Activated CD8-positive, alpha-beta T cell treated with anti-CD3 and anti-CD28 coated beads for 36 hours (primary cell): ENCODE measurements around the gene IL12RB1. TPM values are rescaled to one million over a fixed set of nuclear protein-coding genes. Genes with fewer than 3 reads are reported as not detected.

ENCODE experiments used
- ATAC-seq: fragments of 200-7000 bp; cut with Tn5 transposase; one replicate; pipeline ENCODE4 v1.10.0; 2021; ENCODE audit warnings: mild to moderate bottlenecking, moderate library complexity
- CTCF ChIA-PET: fragments of 350-600 bp; sonication (Branson Sonifier 250); formaldehyde crosslinking; loops from one replicate; lab custom pipeline; 2021; ENCODE audit warnings: antibody characterized with exemption; lab: Charles Lee
- POLR2A ChIA-PET: fragments of 350-600 bp; sonication (Branson Sonifier 250); formaldehyde crosslinking; loops from one replicate; lab custom pipeline; 2021; ENCODE audit warnings: antibody characterized with exemption; lab: Charles Lee
- DNase-seq: peaks from one replicate; pipeline ENCODE4 v3.0.0-alpha.2; 2020
- H3K27ac Mint-ChIP-seq: one replicate; pipeline ENCODE4 v1.8.0; 2021; ENCODE audit warnings: mild to moderate bottlenecking, mixed read lengths
- H3K27me3 Mint-ChIP-seq: one replicate; pipeline ENCODE4 v1.8.0; 2021; ENCODE audit warnings: mixed read lengths
- H3K36me3 Mint-ChIP-seq: one replicate; pipeline ENCODE4 v1.8.0; 2021; ENCODE audit warnings: low read depth, mixed read lengths
- H3K4me1 Mint-ChIP-seq: one replicate; pipeline ENCODE4 v1.8.0; 2021; ENCODE audit warnings: low read depth, mixed read lengths
- H3K4me3 Mint-ChIP-seq: one replicate; pipeline ENCODE4 v1.8.0; 2021; ENCODE audit warnings: mild to moderate bottlenecking, moderate library complexity, mixed read lengths
- H3K9me3 Mint-ChIP-seq: one replicate; pipeline ENCODE4 v1.8.0; 2021; ENCODE audit warnings: mixed read lengths
- CTCF ChIP-seq: fragments of 200-600 bp; IDR thresholded peaks from one replicate; pipeline ENCODE4 v1.8.0; 2022; ENCODE audit warnings: antibody characterized with exemption, mild to moderate bottlenecking
- intact Hi-C: fragments of 100-400 bp; cut with micrococcal nuclease; formaldehyde crosslinking; loops from one replicate; pipeline ENCODE4 v1.10.0; 2022
- total RNA-seq, 2 experiments: library from RNA; stranded (reverse); gene quantifications; one replicate each; pipeline ENCODE4 v1.2.3, GENCODE V29; 2021

Gene IL12RB1
- total RNA-seq, 2 experiments from 2014 or later: 25.6 to 27.2 TPM

GRCh38 chr19:18128805-18129204 is 42.1 kb upstream of the IL12RB1 start:
- Mint-ChIP-seq H3K4me3 (no peak overlapping the region), H3K4me1 (no peaks in the 10 kb centered on the region), H3K9me3 (no peaks in the 10 kb centered on the region), H3K27ac (no peak overlapping the region), H3K27me3 (no peaks in the 10 kb centered on the region), H3K36me3 (peaks cover 26% of the 10 kb centered on the region)
- intact Hi-C loops: no loop called here
- no peak for TF ChIP-seq CTCF
- DNase-seq (no peak), ATAC-seq (no peak)
- POLR2A ChIA-PET: interaction anchor here (1.1 to 1.9 kb wide), 4 partner anchors 9 to 38 kb away, joined by 3 to 8 read pairs (median 4); no protein-coding TSS in a partner anchor
- CTCF ChIA-PET: interaction anchor here (1.1 to 1.3 kb wide), 2 partner anchors 32 to 49 kb away, joined by 3 read pairs; no protein-coding TSS in a partner anchor

GRCh38 chr19:18128044-18128443 is 41.3 kb upstream of the IL12RB1 start:
- Mint-ChIP-seq H3K27ac (peak overlapping the region; percentile 15), H3K4me1 (no peaks in the 10 kb centered on the region), H3K36me3 (peaks cover 31% of the 10 kb centered on the region), H3K9me3 (no peaks in the 10 kb centered on the region), H3K4me3 (no peak overlapping the region), H3K27me3 (no peaks in the 10 kb centered on the region)
- intact Hi-C loops: no loop called here
- ATAC-seq: peak; percentile 71
- POLR2A ChIA-PET: interaction anchor here (0.8 to 1.9 kb wide), 7 partner anchors 8 to 127 kb away, joined by 3 to 8 read pairs (median 3); no protein-coding TSS in a partner anchor
- no peak for TF ChIP-seq CTCF
- CTCF ChIA-PET: interaction anchor here (1.0 to 1.3 kb wide), 4 partner anchors 25 to 49 kb away, joined by 3 to 4 read pairs (median 4); partner anchors contain the start of gene PIK3R2
- DNase-seq: peak; percentile 36

GRCh38 chr19:18126097-18126496 is 39.4 kb upstream of the IL12RB1 start:
- no peaks in the 10 kb centered on the region for H3K4me1 Mint-ChIP-seq
- no peak for TF ChIP-seq CTCF
- intact Hi-C loops: no loop called here
- ATAC-seq: no peak
- H3K27ac Mint-ChIP-seq: peak overlapping the region; percentile 63
- ChIA-PET CTCF (interaction anchor here (0.7 kb wide), 1 partner anchor 67 kb away, joined by 3 read pairs; the partner anchor contains the start of gene MPV17L2), POLR2A (interaction anchor here (1.3 kb wide), 1 partner anchor 26 kb away, joined by 5 read pairs; no protein-coding TSS in a partner anchor)
- no peaks in the 10 kb centered on the region for H3K9me3 Mint-ChIP-seq
- no peak for DNase-seq
- peaks cover 21% of the 10 kb centered on the region for H3K36me3 Mint-ChIP-seq
- H3K4me3 Mint-ChIP-seq: no peak overlapping the region
- no peaks in the 10 kb centered on the region for H3K27me3 Mint-ChIP-seq

- no peaks in the 10 kb centered on the region for H3K9me3 Mint-ChIP-seq
- intact Hi-C loops: no loop called here
- no peak overlapping the region for H3K4me3 Mint-ChIP-seq
- H3K4me1 Mint-ChIP-seq: peaks cover 18% of the 10 kb centered on the region
- ChIA-PET POLR2A (interaction anchor here (0.7 kb wide), 1 partner anchor 10 kb away, joined by 3 read pairs; no protein-coding TSS in a partner anchor), CTCF (interaction anchor here (1.9 kb wide), 1 partner anchor 11 kb away, joined by 5 read pairs; no protein-coding TSS in a partner anchor)
- H3K36me3 Mint-ChIP-seq: peaks cover 21% of the 10 kb centered on the region
- DNase-seq: no peak
- no peaks in the 10 kb centered on the region for H3K27me3 Mint-ChIP-seq
- H3K27ac Mint-ChIP-seq: no peak overlapping the region
- no peak for ATAC-seq
- TF ChIP-seq CTCF: no peak
Observed at GRCh38 chr19:18123819-18124218, 37.1 kb upstream of the IL12RB1 start.
